PC-9 (cell line): ENCODE data around the gene ANKRD2.

Experiments used
- EZH2 ChIP-seq: fragments of 200-600 bp; sonication (generic); IDR thresholded peaks from 2 replicates; pipeline ENCODE4 v1.8.0; 2017; ENCODE audit warnings: antibody characterized with exemption, low read depth
- TF ChIP-seq, protein P1 (sequence below): fragments of 200-600 bp; sonication (generic); conservative IDR thresholded peaks from 2 replicates; pipeline ENCODE4 v1.6.1; 2017; ENCODE audit warnings: mixed run types, antibody characterized with exemption, mild to moderate bottlenecking, moderate library complexity

- TF ChIP-seq, protein P1, sequence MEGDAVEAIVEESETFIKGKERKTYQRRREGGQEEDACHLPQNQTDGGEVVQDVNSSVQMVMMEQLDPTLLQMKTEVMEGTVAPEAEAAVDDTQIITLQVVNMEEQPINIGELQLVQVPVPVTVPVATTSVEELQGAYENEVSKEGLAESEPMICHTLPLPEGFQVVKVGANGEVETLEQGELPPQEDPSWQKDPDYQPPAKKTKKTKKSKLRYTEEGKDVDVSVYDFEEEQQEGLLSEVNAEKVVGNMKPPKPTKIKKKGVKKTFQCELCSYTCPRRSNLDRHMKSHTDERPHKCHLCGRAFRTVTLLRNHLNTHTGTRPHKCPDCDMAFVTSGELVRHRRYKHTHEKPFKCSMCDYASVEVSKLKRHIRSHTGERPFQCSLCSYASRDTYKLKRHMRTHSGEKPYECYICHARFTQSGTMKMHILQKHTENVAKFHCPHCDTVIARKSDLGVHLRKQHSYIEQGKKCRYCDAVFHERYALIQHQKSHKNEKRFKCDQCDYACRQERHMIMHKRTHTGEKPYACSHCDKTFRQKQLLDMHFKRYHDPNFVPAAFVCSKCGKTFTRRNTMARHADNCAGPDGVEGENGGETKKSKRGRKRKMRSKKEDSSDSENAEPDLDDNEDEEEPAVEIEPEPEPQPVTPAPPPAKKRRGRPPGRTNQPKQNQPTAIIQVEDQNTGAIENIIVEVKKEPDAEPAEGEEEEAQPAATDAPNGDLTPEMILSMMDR: no peak
- TF ChIP-seq EZH2: no peak
Observed at GRCh38 chr10:97550336-97551149, 22.0 kb upstream of the ANKRD2 start.
